Psoas muscle (tissue), 8 donors: ENCODE results near the gene TLK2. TPM values are rescaled to one million over a fixed set of nuclear protein-coding genes. Genes with fewer than 3 reads are reported as not detected.
"Not testable (repeated sequence)": the region's sequence is repeated elsewhere in the genome, so short reads cannot be mapped to it uniquely, and the experiment has no call there.

Experiments
- ATAC-seq, 4 donors: fragments of 200-7000 bp; cut with Tn5 transposase; one replicate each; pipeline ENCODE4 v1.9.1; 2020; ENCODE audit warnings: moderate library complexity in 3 of 4, mild to moderate bottlenecking in 2 of 4
- DNase-seq, 2 donors: peaks; one replicate each; pipeline ENCODE4 v3.0.0-alpha.2; 2020
- H3K27ac ChIP-seq: fragments of 200-600 bp; one replicate; pipeline ENCODE4 v1.8.0; 2022
- H3K27me3 ChIP-seq, 3 donors: fragments of 200-600 bp in 1 of 3; one replicate each; pipeline versions ENCODE4 v1.6.1 to v1.8.0; 2013 to 2022; ENCODE audit warnings: low read length in 2 of 3, mild to moderate bottlenecking in 2 of 3, moderate library complexity in 1 of 3; ENCODE audit not compliant: insufficient read depth in 3 of 3
- H3K36me3 ChIP-seq, 2 donors: fragments of 200-600 bp in 1 of 2; one replicate each; pipeline versions ENCODE4 v1.6.1 to v1.8.0; 2013 to 2022; ENCODE audit warnings: low read depth in 1 of 2, mild to moderate bottlenecking in 1 of 2, moderate library complexity in 1 of 2; ENCODE audit not compliant: insufficient read depth in 1 of 2
- H3K4me1 ChIP-seq: fragments of 200-600 bp; one replicate; pipeline ENCODE4 v1.8.0; 2022
- H3K4me3 ChIP-seq: fragments of 200-600 bp; one replicate; pipeline ENCODE4 v1.8.0; 2022; ENCODE audit warnings: mild to moderate bottlenecking
- H3K9me3 ChIP-seq: fragments of 200-600 bp; one replicate; pipeline ENCODE4 v1.8.0; 2022
- CTCF ChIP-seq: fragments of 200-600 bp; IDR thresholded peaks from one replicate; pipeline ENCODE4 v1.8.0; 2022; ENCODE audit warnings: antibody characterized with exemption
- WGBS, 3 donors: extraction: QIAGEN DNeasy Blood & Tissue Kit; methylation state at CpG; one replicate each; pipeline versions ENCODE4 v1.1.6 to v1.1.7; 2013; 5-methylcytosine and 5-hydroxymethylcytosine counted together
- intact Hi-C, 2 donors: fragments of 100-400 bp; cut with DNase I; formaldehyde crosslinking; loops; one replicate each; pipeline versions ENCODE4 v1.11.0 to v1.14.2; 2022
- long read RNA-seq, 2 donors: library from polyadenylated mRNA; unstranded; transcript quantifications; one replicate each; pipeline ENCODE4 v2.0.0, GENCODE V29; 2021
- polyA plus RNA-seq, 3 donors: library from polyadenylated mRNA; stranded (reverse); fragments of 200-250 nt; gene quantifications; one replicate each; pipeline ENCODE4 v1.2.3, GENCODE V29; 2013
- total RNA-seq, 4 donors: library from RNA; stranded (reverse); fragmentation: NEBNext Ultra II Directional in 2 of 4; extraction: Animal tissue kit (Norgen Biotek cat#: 25700) in 2 of 4; gene quantifications; one replicate each; pipeline versions ENCODE4 v1.2.1 to v1.2.4, GENCODE V29; 2021 to 2023
- donor health status: healthy with polysubstance abuse.
- donor health status: DM: no; HTN: no; CAD: no; lungs with moderate emphysema.
- donor health status: Bipolar disorder and iron deficiency.
- donor health status: healthy.
- donor health status: DM: yes; HTN: yes; CAD: no.
- donor health status: DM: no; HTN: no; CAD: no.
- donor health status: DM: no; HTN: no; CAD: no.
- donor health status: DM: yes; HTN: yes; CAD: no.

Gene TLK2
- total RNA-seq: 10 to 100 TPM; 26.7 to 50.0 (median 41.8) TPM
- polyA plus RNA-seq: 10 to 100 TPM; 23.1 to 51.9 (median 27.3) TPM
- long read RNA-seq, donor 1, partial matches to known transcripts: 1 of 22 reads
- long read RNA-seq, donor 1, other reads (novel, unspliced or antisense): 13 of 22 reads
- long read RNA-seq, donor 2, transcript TLK2-203 (22 exons, 3,449 nt): major isoform, 13 of 55 reads
- long read RNA-seq, donor 2, partial matches to known transcripts: 10 of 55 reads
- long read RNA-seq, donor 2, other reads (novel, unspliced or antisense): 30 of 55 reads

GRCh38 chr17:62478424-62478879 is at the start of gene TLK2:
Gene TLK2, plus strand, starts transcription at chr17:62478825. Its CDS starts 2,301 bp downstream, at chr17:62481126.
- intact Hi-C loops: no loop called here

GRCh38 chr17:62435251-62435650 is 43.4 kb upstream of the TLK2 start:
- DNase-seq, H3K4me1 ChIP-seq, H3K4me3 ChIP-seq, H3K27me3 ChIP-seq, H3K27ac ChIP-seq, H3K9me3 ChIP-seq, ATAC-seq, intact Hi-C loops: not testable (repeated sequence)
- H3K36me3 ChIP-seq: peaks cover 0 to 42% of the 10 kb centered on the region in 2 donors
- WGBS, 3 donors: 93 to 96% (median 95%) methylated on average over 4 of the region's 4 CpGs

More at GRCh38 chr17:62478424-62478879, at the start of gene TLK2:
- peak; percentile 84 to 88 for DNase-seq
- no peaks in the 10 kb centered on the region for H3K27me3 ChIP-seq
- H3K9me3 ChIP-seq: no peaks in the 10 kb centered on the region
- H3K4me3 ChIP-seq: peak within 1 kb of the TSS; percentile 79
- peaks cover 0 to 12% of the 10 kb centered on the region in 2 donors for H3K36me3 ChIP-seq
- no peak for TF ChIP-seq CTCF
- H3K27ac ChIP-seq: peak within 1 kb of the TSS; percentile 84
- 0 to 3% (median 0%) methylated on average over 23 to 59 of the region's 59 CpGs for WGBS, 3 donors
- peaks cover 34% of the 10 kb centered on the region for H3K4me1 ChIP-seq
- ATAC-seq: peak; percentile 82 to 88 (median 82)

- intact Hi-C loops, H3K9me3 ChIP-seq, H3K4me1 ChIP-seq, H3K27ac ChIP-seq, H3K4me3 ChIP-seq, DNase-seq, H3K27me3 ChIP-seq, ATAC-seq: not testable (repeated sequence)
- WGBS, 3 donors: 95 to 100% (median 95%) methylated on average over 6 of the region's 6 CpGs
- H3K36me3 ChIP-seq: peaks cover 3 to 72% of the 10 kb centered on the region in 2 donors
These were observed 37.4 kb upstream of the TLK2 start for GRCh38 chr17:62441181-62441580.

GRCh38 chr17:62444063-62444462 is 34.6 kb upstream of the TLK2 start:
- WGBS, 3 donors: 96 to 98% (median 98%) methylated on average over 4 of the region's 4 CpGs
- intact Hi-C loops: no loop called here
- H3K4me1 ChIP-seq: no peaks in the 10 kb centered on the region
- no peak overlapping the region for H3K27ac ChIP-seq
- H3K9me3 ChIP-seq: no peaks in the 10 kb centered on the region
- ATAC-seq: no peak
- no peaks in the 10 kb centered on the region for H3K27me3 ChIP-seq
- no peak for TF ChIP-seq CTCF
- no peak for DNase-seq
- H3K36me3 ChIP-seq: peaks cover 6 to 91% of the 10 kb centered on the region in 2 donors
- no peak overlapping the region for H3K4me3 ChIP-seq

GRCh38 chr17:62445791-62446190 is 32.8 kb upstream of the TLK2 start:
- H3K27me3 ChIP-seq, H3K4me1 ChIP-seq, DNase-seq, intact Hi-C loops, ATAC-seq, H3K9me3 ChIP-seq, H3K4me3 ChIP-seq, H3K27ac ChIP-seq: not testable (repeated sequence)
- peaks cover 6 to 93% of the 10 kb centered on the region in 2 donors for H3K36me3 ChIP-seq
- WGBS, 3 donors: 90 to 94% (median 94%) methylated on average over 4 of the region's 4 CpGs

GRCh38 chr17:62452195-62452594 is 26.4 kb upstream of the TLK2 start:
- H3K4me3 ChIP-seq, ATAC-seq, H3K27ac ChIP-seq, H3K4me1 ChIP-seq, H3K27me3 ChIP-seq, H3K9me3 ChIP-seq, intact Hi-C loops, DNase-seq: not testable (repeated sequence)
- WGBS, 3 donors: 81 to 98% (median 93%) methylated on average over 4 of the region's 4 CpGs
- peaks cover 0 to 35% of the 10 kb centered on the region in 2 donors for H3K36me3 ChIP-seq

- 81 to 87% (median 83%) methylated on average over 5 of the region's 5 CpGs for WGBS, 3 donors
- not testable (repeated sequence) for H3K4me3 ChIP-seq, ATAC-seq
These were observed 25.6 kb upstream of the TLK2 start for GRCh38 chr17:62453041-62453440.

GRCh38 chr17:62453656-62454055 is 25.0 kb upstream of the TLK2 start:
- DNase-seq, ATAC-seq, intact Hi-C loops, H3K4me3 ChIP-seq, H3K9me3 ChIP-seq, H3K27me3 ChIP-seq, H3K27ac ChIP-seq, H3K4me1 ChIP-seq: not testable (repeated sequence)
- peaks cover 0 to 21% of the 10 kb centered on the region in 2 donors for H3K36me3 ChIP-seq
- WGBS, 3 donors: 82 to 90% (median 89%) methylated on average over 4 of the region's 4 CpGs

More at GRCh38 chr17:62453041-62453440, 25.6 kb upstream of the TLK2 start:
- intact Hi-C loops, H3K4me1 ChIP-seq, H3K27ac ChIP-seq, DNase-seq, H3K9me3 ChIP-seq, H3K27me3 ChIP-seq: not testable (repeated sequence)
- H3K36me3 ChIP-seq: peaks cover 0 to 27% of the 10 kb centered on the region in 2 donors

- H3K4me3 ChIP-seq, H3K27me3 ChIP-seq, intact Hi-C loops, H3K27ac ChIP-seq, H3K4me1 ChIP-seq, DNase-seq, ATAC-seq, H3K9me3 ChIP-seq: not testable (repeated sequence)
- peaks cover 0 to 16% of the 10 kb centered on the region in 2 donors for H3K36me3 ChIP-seq
- WGBS, 3 donors: 53 to 69% (median 57%) methylated on average over 3 of the region's 3 CpGs
These were observed 24.5 kb upstream of the TLK2 start for GRCh38 chr17:62454111-62454510.
